NCI-H1436 treated with DMSO at 0.1 percent for 48 hours (cell line): ENCODE data around the gene LUC7L3.

Experiments
- DNase-seq: peaks from one replicate; lab custom pipeline; 2025; lab: John Stamatoyannopoulos, UW

The LUC7L3 gene

GRCh38 chr17:50754521-50754920 is 35.1 kb downstream of the LUC7L3 start:
- DNase-seq, result no peak

GRCh38 chr17:50758524-50758923 is 39.1 kb downstream of the LUC7L3 start:
- no peak for DNase-seq

GRCh38 chr17:50758989-50759544 is 39.7 kb downstream of the LUC7L3 start:
- no peak for DNase-seq

- DNase-seq, result no peak
Observed at GRCh38 chr17:50762177-50762576, 42.8 kb downstream of the LUC7L3 start.

- no peak for DNase-seq
Observed at GRCh38 chr17:50763716-50764475, 44.5 kb downstream of the LUC7L3 start.

- DNase-seq, result no peak
Observed at GRCh38 chr17:50764734-50765149, 45.3 kb downstream of the LUC7L3 start.

GRCh38 chr17:50765454-50766221 is 46.2 kb downstream of the LUC7L3 start:
- DNase-seq, result no peak

GRCh38 chr17:50766222-50767023 is 47.0 kb downstream of the LUC7L3 start:
- DNase-seq, result no peak

- no peak for DNase-seq
Observed at GRCh38 chr17:50767030-50767429, 47.6 kb downstream of the LUC7L3 start.

- DNase-seq, result no peak
Observed at GRCh38 chr17:50767446-50767845, 48.0 kb downstream of the LUC7L3 start, which contains the start of gene ANKRD40CL. ANKRD40CL (minus strand) TSS chr17:50767518; CDS start chr17:50766913, 605 bp downstream.

GRCh38 chr17:50768346-50768761 is 49.0 kb downstream of the LUC7L3 start:
- no peak for DNase-seq

GRCh38 chr17:50769884-50770283 is 50.5 kb downstream of the LUC7L3 start:
- DNase-seq, result no peak

- DNase-seq, result no peak
Observed at GRCh38 chr17:50770346-50770745, 50.9 kb downstream of the LUC7L3 start.

GRCh38 chr17:50771991-50772785 is 52.8 kb downstream of the LUC7L3 start:
- no peak for DNase-seq

GRCh38 chr17:50774225-50774803 is 54.9 kb downstream of the LUC7L3 start:
- no peak for DNase-seq

- no peak for DNase-seq
Observed at GRCh38 chr17:50775926-50776325, 56.5 kb downstream of the LUC7L3 start.

- DNase-seq, result no peak
Observed at GRCh38 chr17:50778471-50778870, 59.1 kb downstream of the LUC7L3 start.

GRCh38 chr17:50778988-50779387 is 59.6 kb downstream of the LUC7L3 start:
- DNase-seq, result no peak

- DNase-seq, result no peak
Observed at GRCh38 chr17:50779747-50780353, 60.4 kb downstream of the LUC7L3 start.

GRCh38 chr17:50781167-50781566 is 61.8 kb downstream of the LUC7L3 start:
- DNase-seq, result no peak
